BE2C (cell line): ENCODE measurements around the gene NEURL1.

ENCODE experiments used
- DNase-seq: peaks from one replicate; pipeline ENCODE4 v3.0.0-alpha.2; 2020
- H3K27me3 ChIP-seq: fragments of 250-450 bp; sonication (Bioruptor Pico); 2 replicates; pipeline ENCODE4 v1.5.1; 2020; ENCODE audit warnings: mild to moderate bottlenecking
- H3K36me3 ChIP-seq: fragments of 250-450 bp; sonication (Bioruptor Pico); 2 replicates; pipeline ENCODE4 v1.5.1; 2020; ENCODE audit warnings: mild to moderate bottlenecking
- H3K4me1 ChIP-seq: fragments of 250-450 bp; sonication (Bioruptor Pico); 2 replicates; pipeline ENCODE4 v1.5.1; 2020
- H3K4me3 ChIP-seq: 2 replicates; pipeline ENCODE4 v1.5.1; 2011; ENCODE audit warnings: low read depth, low read length
- H3K9me3 ChIP-seq: fragments of 250-450 bp; sonication (Bioruptor Pico); 2 replicates; pipeline ENCODE4 v1.5.1; 2020
- CTCF ChIP-seq: IDR thresholded peaks from 2 replicates; pipeline ENCODE4 v1.5.1; 2012; ENCODE audit warnings: mild to moderate bottlenecking, low read depth, low read length

The NEURL1 gene

GRCh38 chr10:103497161-103497915 lies 3.8 kb downstream of the NEURL1 start:
- no peak for TF ChIP-seq CTCF
- H3K27me3 ChIP-seq: peaks cover 8% of the 10 kb centered on the region
- no peak overlapping the region for H3K4me3 ChIP-seq
- DNase-seq: no peak
- no peaks in the 10 kb centered on the region for H3K9me3 ChIP-seq
- H3K36me3 ChIP-seq: no peaks in the 10 kb centered on the region
- peaks cover 11% of the 10 kb centered on the region for H3K4me1 ChIP-seq

GRCh38 chr10:103498936-103499638 lies 5.6 kb downstream of the NEURL1 start:
- H3K36me3 ChIP-seq: no peaks in the 10 kb centered on the region
- peaks cover 8% of the 10 kb centered on the region for H3K27me3 ChIP-seq
- peaks cover 10% of the 10 kb centered on the region for H3K4me1 ChIP-seq

GRCh38 chr10:103499881-103500280 lies 6.4 kb downstream of the NEURL1 start:
- Histone ChIP-seq H3K27me3 (peaks cover under 1% of the 10 kb centered on the region), H3K36me3 (no peaks in the 10 kb centered on the region), H3K4me1 (peaks cover 16% of the 10 kb centered on the region), H3K9me3 (no peaks in the 10 kb centered on the region), H3K4me3 (no peak overlapping the region)
- DNase-seq: no peak
- TF ChIP-seq CTCF: no peak

More at GRCh38 chr10:103498936-103499638, 5.6 kb downstream of the NEURL1 start:
- Histone ChIP-seq H3K4me3 (no peak overlapping the region), H3K9me3 (no peaks in the 10 kb centered on the region)
- TF ChIP-seq CTCF: no peak
- DNase-seq: no peak

- Histone ChIP-seq H3K4me1 (peaks cover 16% of the 10 kb centered on the region), H3K27me3 (no peaks in the 10 kb centered on the region), H3K4me3 (no peak overlapping the region), H3K36me3 (no peaks in the 10 kb centered on the region), H3K9me3 (no peaks in the 10 kb centered on the region)
- no peak for TF ChIP-seq CTCF
- DNase-seq: no peak
Measured at GRCh38 chr10:103500481-103500880, 7.0 kb downstream of the NEURL1 start.

- Histone ChIP-seq H3K27me3 (no peaks in the 10 kb centered on the region), H3K9me3 (no peaks in the 10 kb centered on the region), H3K4me3 (no peak overlapping the region), H3K4me1 (peaks cover 16% of the 10 kb centered on the region), H3K36me3 (no peaks in the 10 kb centered on the region)
- no peak for DNase-seq
- TF ChIP-seq CTCF: no peak
Measured at GRCh38 chr10:103501186-103501585, 7.7 kb downstream of the NEURL1 start.
